K562 (cell line): Measurements from ENCODE around the gene ACTN3. TPM values are rescaled to one million over a fixed set of nuclear protein-coding genes. Genes with fewer than 3 reads are reported as not detected.

Experiments
- BCLAF1 ChIP-seq, 2 experiments: fragments of 450-650 bp in 1 of 2; IDR thresholded peaks; 2 replicates each; pipeline ENCODE4 v1.6.1; 2011 to 2017; ENCODE audit warnings: low read depth in 2 of 2, antibody characterized with exemption in 1 of 2, borderline replicate concordance in 1 of 2, low read length in 1 of 2, mild to moderate bottlenecking in 1 of 2, mixed read lengths in 1 of 2; ENCODE audit not compliant: control insufficient read depth in 1 of 2
- CSDE1 ChIP-seq, 2 experiments: fragments of 450-650 bp; IDR thresholded peaks; 2 replicates each; pipeline ENCODE4 v1.6.1; 2016; ENCODE audit warnings: mild to moderate bottlenecking in 1 of 2
- EP400 ChIP-seq: fragments of 450-650 bp; IDR thresholded peaks from 2 replicates; pipeline ENCODE4 v1.6.1; 2017; ENCODE audit warnings: antibody characterized with exemption, mild to moderate bottlenecking, moderate library complexity
- FOXJ3 ChIP-seq: sonication (generic); formaldehyde crosslinking; IDR thresholded peaks from 2 replicates; pipeline ENCODE4 v1.4.0; 2020; ENCODE audit warnings: mild to moderate bottlenecking, missing genetic modification reagents
- HDAC1 ChIP-seq, 2 experiments: fragments of 450-650 bp; IDR thresholded peaks; 2 replicates each; pipeline ENCODE4 v1.6.1; 2016 to 2017; ENCODE audit warnings: inconsistent platforms in 1 of 2, mild to moderate bottlenecking in 1 of 2, moderate library complexity in 1 of 2
- HNRNPH1 ChIP-seq: fragments of 200-400 bp; formaldehyde crosslinking; optimal IDR thresholded peaks from 2 replicates; pipeline ENCODE3; 2017; ENCODE audit warnings: low read depth, mild to moderate bottlenecking, low read length, moderate library complexity
- IRF9 ChIP-seq: fragments of 450-650 bp; IDR thresholded peaks from 2 replicates; pipeline ENCODE4 v1.6.1; 2016; ENCODE audit warnings: missing biosample characterization, missing genetic modification characterization
- MBD2 ChIP-seq: sonication (generic); IDR thresholded peaks from 2 replicates; pipeline ENCODE4 v1.6.1; 2016; ENCODE audit warnings: low read depth, borderline replicate concordance
- MCM5 ChIP-seq: fragments of 450-650 bp; IDR thresholded peaks from 2 replicates; pipeline ENCODE4 v1.6.1; 2016; ENCODE audit warnings: low read depth
- PPARD ChIP-seq: fragments of 250-450 bp; sonication (Bioruptor Pico); IDR thresholded peaks from 2 replicates; pipeline ENCODE4 v1.8.0; 2022; ENCODE audit warnings: inconsistent platforms, mild to moderate bottlenecking, moderate library complexity
- RB1 ChIP-seq: fragments of 450-650 bp; IDR thresholded peaks from 2 replicates; pipeline ENCODE4 v1.6.1; 2017; ENCODE audit warnings: low read depth, mild to moderate bottlenecking
- RNF2 ChIP-seq: sonication (generic); IDR thresholded peaks from 2 replicates; pipeline ENCODE4 v1.6.1; 2016
- SMC3 ChIP-seq: conservative IDR thresholded peaks from 2 replicates; pipeline ENCODE4 v1.6.1; 2011; ENCODE audit warnings: low read depth, low read length, improper control_type of control experiment; ENCODE audit not compliant: insufficient read depth
- TAF7 ChIP-seq: fragments of 450-650 bp; IDR thresholded peaks from 2 replicates; pipeline ENCODE4 v1.6.1; 2016; ENCODE audit warnings: missing genetic modification characterization, missing compliant biosample characterization
- TGIF2 ChIP-seq: sonication (generic); formaldehyde crosslinking; IDR thresholded peaks from 2 replicates; pipeline ENCODE4 v1.8.1; 2022; ENCODE audit warnings: mild to moderate bottlenecking, missing genetic modification reagents, moderate library complexity
- ZBTB49 ChIP-seq: sonication (generic); formaldehyde crosslinking; IDR thresholded peaks from 2 replicates; pipeline ENCODE4 v1.8.0; 2022; ENCODE audit warnings: missing genetic modification reagents, mild to moderate bottlenecking, borderline replicate concordance
- ZFP91 ChIP-seq: sonication (generic); formaldehyde crosslinking; IDR thresholded peaks from 2 replicates; pipeline ENCODE4 v1.8.0; 2022; ENCODE audit warnings: mild to moderate bottlenecking, missing genetic modification reagents
- ZNF75A ChIP-seq: fragments of 450-650 bp; formaldehyde crosslinking; IDR thresholded peaks from 2 replicates; pipeline ENCODE4 v1.4.0; 2020; ENCODE audit warnings: mild to moderate bottlenecking
- ZNF778 ChIP-seq: fragments of 450-650 bp; formaldehyde crosslinking; IDR thresholded peaks from 2 replicates; pipeline ENCODE4 v1.4.0; 2020; ENCODE audit warnings: mild to moderate bottlenecking, moderate library complexity
- ZSCAN32 ChIP-seq: fragments of 450-650 bp; formaldehyde crosslinking; IDR thresholded peaks from 2 replicates; pipeline ENCODE4 v1.4.0; 2020; ENCODE audit warnings: mild to moderate bottlenecking, moderate library complexity
- polyA plus RNA-seq, 8 experiments: library from polyadenylated mRNA; depleted of rRNA in 4 of 8; stranded (reverse) in 5 of 8; unstranded in 3 of 8; fragments of >200 nt; fragmentation: Nextera tagmentation in 2 of 8; fragmentation: Illumina TruSeq in 1 of 8; extraction: Ambion mirVana in 2 of 8; extraction: Trizol in 1 of 8; gene quantifications; 2 replicates each; pipeline versions ENCODE4 v1.2.1 to v1.2.3, GENCODE V29; 2011 to 2014; ENCODE audit warnings: inconsistent platforms in 1 of 8, missing spikeins in 1 of 8
- total RNA-seq, 7 experiments: library from RNA; depleted of rRNA in 6 of 7; stranded (reverse); fragments of >200 nt in 6 of 7; fragmentation: Illumina TruSeq in 2 of 7; extraction: Trizol in 2 of 7; gene quantifications; 2 replicates each; pipeline versions ENCODE4 v1.2.1 to v1.2.3, GENCODE V29; 2011 to 2021; ENCODE audit warnings: low replicate concordance in 1 of 7

ACTN3 gene
- total and polyA plus RNA-seq, 9 of the 15 experiments (the other 6 are each of a cell fraction or from before 2014, with no cell fraction given): not detected

GRCh38 chr11:66559142-66559865 lies 12.6 kb downstream of the ACTN3 start (continued):
- no peak for TF ChIP-seq TAF7 (tag)
- TF ChIP-seq FOXJ3 (CRISPR knock-in tag): no peak
- no peak for TF ChIP-seq HDAC1 (IDR thresholded peaks at IDR 0.05)
- no peak for TF ChIP-seq ZNF75A
- TF ChIP-seq HNRNPH1: no peak
- TF ChIP-seq TGIF2 (CRISPR knock-in tag): no peak
- TF ChIP-seq EP400: peak; percentile 84; the same call in 1 of the 2 replicates
- no peak for TF ChIP-seq RB1
- TF ChIP-seq RNF2: peak; percentile 73; the same call in 1 of the 2 replicates
- TF ChIP-seq IRF9: no peak
- no peak for TF ChIP-seq ZFP91 (CRISPR knock-in tag)
- TF ChIP-seq BCLAF1 (IDR thresholded peaks at IDR 0.05; ENCODE audit: borderline replicate concordance in 1 of 2, control insufficient read depth in 1 of 2, low read depth in 2 of 2, low read length in 1 of 2): no peak
- peak; percentile 34; the same call in 1 of the 2 replicates for TF ChIP-seq MBD2
- TF ChIP-seq PPARD (CRISPR knock-in tag): no peak
- TF ChIP-seq SMC3: no peak
- TF ChIP-seq ZBTB49 (CRISPR knock-in tag): 0 out of 2 replicates have a peak, but pooled peaks have one; percentile 69
- no peak for TF ChIP-seq ZNF778 (CRISPR knock-in tag)
- TF ChIP-seq CSDE1 (IDR thresholded peaks at IDR 0.05): no peak
- no peak for TF ChIP-seq MCM5
- TF ChIP-seq ZSCAN32 (CRISPR knock-in tag): no peak
